GM18868 (cell line): ENCODE measurements around the gene TFE3.
A peak's percentile ranks its signal among the peaks of the same experiment; 100 is the strongest.

Source experiments
- ATAC-seq: cut with Tn5 transposase; IDR thresholded peaks from one replicate; pipeline ENCODE4 v1.9.1; 2021; ENCODE audit warnings: mild to moderate bottlenecking, moderate library complexity; ENCODE audit not compliant: unreplicated experiment

Gene TFE3

GRCh38 chrX:49043220-49043986 is at the start of gene TFE3:
TSS of gene TFE3 (minus strand) at chrX:49043357. CDS start at chrX:49043226, 131 bp downstream.
- peak; percentile 90 for ATAC-seq

GRCh38 chrX:49089553-49089952 is 46.4 kb upstream of the TFE3 start:
- ATAC-seq: no peak

GRCh38 chrX:49082271-49082871 is 39.2 kb upstream of the TFE3 start:
- ATAC-seq: no peak

GRCh38 chrX:49079489-49080428 is 36.6 kb upstream of the TFE3 start, which contains the start of gene WDR45:
TSS of gene WDR45 (minus strand) at chrX:49079887. CDS start at chrX:49078095, 1,792 bp downstream.
- peak; percentile 91 for ATAC-seq

GRCh38 chrX:49077941-49078340 is 34.8 kb upstream of the TFE3 start:
- ATAC-seq: no peak

GRCh38 chrX:49075347-49075746 is 32.2 kb upstream of the TFE3 start:
- ATAC-seq: no peak

GRCh38 chrX:49073601-49074575 is 30.7 kb upstream of the TFE3 start, which contains the start of gene PRAF2:
TSS of gene PRAF2 (minus strand) at chrX:49074002. CDS start at chrX:49073987, 15 bp downstream.
- peak; percentile 93 for ATAC-seq

- no peak for ATAC-seq
Observed at GRCh38 chrX:49072712-49073095, 29.5 kb upstream of the TFE3 start.

- no peak for ATAC-seq
Observed at GRCh38 chrX:49071877-49072711, 28.9 kb upstream of the TFE3 start.

GRCh38 chrX:49070988-49071387 is 27.8 kb upstream of the TFE3 start:
- ATAC-seq: no peak

- ATAC-seq: no peak
Observed at GRCh38 chrX:49069038-49069437, 25.9 kb upstream of the TFE3 start.

- no peak for ATAC-seq
Observed at GRCh38 chrX:49067285-49068120, 24.3 kb upstream of the TFE3 start.

GRCh38 chrX:49066690-49067089 is 23.5 kb upstream of the TFE3 start:
- ATAC-seq: no peak

- no peak for ATAC-seq
Observed at GRCh38 chrX:49066278-49066677, 23.1 kb upstream of the TFE3 start.

GRCh38 chrX:49064735-49065134 is 21.6 kb upstream of the TFE3 start:
- ATAC-seq: no peak

GRCh38 chrX:49064303-49064702 is 21.1 kb upstream of the TFE3 start:
- no peak for ATAC-seq

GRCh38 chrX:49063715-49064114 is 20.6 kb upstream of the TFE3 start:
- no peak for ATAC-seq

- no peak for ATAC-seq
Observed at GRCh38 chrX:49061916-49062315, 18.8 kb upstream of the TFE3 start.
